GM10248 (cell line): ENCODE results near the gene GIPC2.
"Not testable (repeated sequence)": the region's sequence is repeated elsewhere in the genome, so short reads cannot be mapped to it uniquely, and the experiment has no call there.

ENCODE experiments used
- CTCF ChIA-PET: fragments of 300-600 bp; sonication (Branson Sonifier 250); formaldehyde crosslinking; extraction: SDS; loops from one replicate; lab custom pipeline; 2021; ENCODE audit warnings: antibody characterized with exemption; lab: Yijun Ruan, JAX
- POLR2A ChIA-PET: fragments of 350-650 bp; sonication (Branson Sonifier 250); formaldehyde crosslinking; extraction: SDS; loops from one replicate; lab custom pipeline; 2020; ENCODE audit warnings: antibody characterized with exemption; lab: Yijun Ruan, JAX
- DNase-seq: peaks from one replicate; pipeline ENCODE4 v3.0.0; 2012; ENCODE audit errors: extremely low spot score
- TF ChIP-seq, protein P1 (sequence below): IDR thresholded peaks from 2 replicates; pipeline ENCODE4 v1.5.1; 2012; ENCODE audit warnings: mild to moderate bottlenecking, low read depth; ENCODE audit errors: extremely low read depth, missing control alignments, control extremely low read depth

Gene GIPC2

DNA sequence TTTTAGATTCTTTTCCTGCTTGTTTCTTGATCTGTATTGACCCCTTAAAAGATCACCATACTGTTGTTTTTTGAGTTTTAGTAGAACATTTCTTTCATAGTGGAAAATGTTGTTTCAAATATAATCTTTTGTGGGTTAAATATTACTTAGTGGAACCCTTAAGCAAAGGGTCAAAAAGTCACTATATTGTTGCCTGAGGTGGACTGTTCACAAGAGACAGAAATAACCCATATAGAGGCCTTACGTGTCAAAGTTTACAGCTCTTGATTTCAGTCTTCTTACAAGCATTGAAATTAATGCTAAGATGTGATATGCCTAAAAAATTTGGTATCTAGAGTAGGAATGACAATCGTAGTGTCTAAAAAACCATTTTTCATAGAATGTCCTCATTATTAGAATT is 34.7 kb upstream of the GIPC2 start:
- no peak for DNase-seq
- ChIA-PET POLR2A (interaction anchor here (0.7 kb wide), 1 partner anchor 32 kb away, joined by 4 read pairs; the partner anchor contains the start of gene FUBP1), CTCF (no interaction called here)
- TF ChIP-seq, protein P1, sequence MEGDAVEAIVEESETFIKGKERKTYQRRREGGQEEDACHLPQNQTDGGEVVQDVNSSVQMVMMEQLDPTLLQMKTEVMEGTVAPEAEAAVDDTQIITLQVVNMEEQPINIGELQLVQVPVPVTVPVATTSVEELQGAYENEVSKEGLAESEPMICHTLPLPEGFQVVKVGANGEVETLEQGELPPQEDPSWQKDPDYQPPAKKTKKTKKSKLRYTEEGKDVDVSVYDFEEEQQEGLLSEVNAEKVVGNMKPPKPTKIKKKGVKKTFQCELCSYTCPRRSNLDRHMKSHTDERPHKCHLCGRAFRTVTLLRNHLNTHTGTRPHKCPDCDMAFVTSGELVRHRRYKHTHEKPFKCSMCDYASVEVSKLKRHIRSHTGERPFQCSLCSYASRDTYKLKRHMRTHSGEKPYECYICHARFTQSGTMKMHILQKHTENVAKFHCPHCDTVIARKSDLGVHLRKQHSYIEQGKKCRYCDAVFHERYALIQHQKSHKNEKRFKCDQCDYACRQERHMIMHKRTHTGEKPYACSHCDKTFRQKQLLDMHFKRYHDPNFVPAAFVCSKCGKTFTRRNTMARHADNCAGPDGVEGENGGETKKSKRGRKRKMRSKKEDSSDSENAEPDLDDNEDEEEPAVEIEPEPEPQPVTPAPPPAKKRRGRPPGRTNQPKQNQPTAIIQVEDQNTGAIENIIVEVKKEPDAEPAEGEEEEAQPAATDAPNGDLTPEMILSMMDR = no peak

DNA sequence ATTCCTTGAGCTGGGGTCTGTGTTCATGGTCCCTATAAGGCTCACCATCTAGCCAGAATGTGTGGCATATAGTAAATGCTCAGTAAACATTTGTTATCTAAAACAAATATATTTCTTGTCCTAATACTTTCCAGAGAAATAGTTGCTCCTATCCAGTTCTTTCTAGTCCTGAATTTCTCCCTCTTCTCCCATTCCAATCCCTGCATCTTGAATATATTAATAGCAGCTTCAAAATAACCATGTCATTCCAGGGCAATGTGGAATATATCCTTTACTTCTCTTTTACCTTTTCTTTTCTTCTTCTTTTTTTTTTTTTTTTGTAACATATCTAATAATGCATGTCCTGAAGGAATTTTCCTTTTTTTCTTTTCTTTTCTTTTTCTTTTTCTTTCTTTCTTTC is 30.6 kb upstream of the GIPC2 start:
- ChIA-PET POLR2A (interaction anchor here (1.8 kb wide), 1 partner anchor 10 kb away, joined by 21 read pairs; the partner anchor contains the start of gene DNAJB4), CTCF (interaction anchor here (1.4 kb wide), 1 partner anchor 10 kb away, joined by 7 read pairs; the partner anchor contains the start of gene DNAJB4)
- TF ChIP-seq, protein P1 = no peak
- no peak for DNase-seq

DNA sequence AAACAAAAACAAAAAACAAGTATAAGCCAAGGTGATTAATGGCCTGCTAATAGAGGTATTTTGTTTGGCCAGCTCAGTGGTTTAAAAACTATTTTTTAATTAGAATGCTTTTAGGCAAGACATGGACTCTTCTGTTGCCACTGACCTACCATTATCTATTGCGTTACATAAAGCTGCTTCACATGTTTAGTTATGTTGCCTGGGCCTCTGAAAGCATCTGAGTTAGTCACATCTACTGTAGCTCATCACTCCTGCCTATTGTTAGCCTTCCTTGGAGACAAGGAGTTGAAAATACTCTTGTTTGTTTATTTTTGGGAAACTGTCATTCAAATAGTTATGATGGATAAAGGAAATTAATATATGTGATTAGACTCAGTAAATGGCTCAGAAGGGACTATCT is 26.7 kb upstream of the GIPC2 start:
- POLR2A ChIA-PET = interaction anchor here (2.3 kb wide), 1 partner anchor 14 kb away, joined by 9 read pairs; the partner anchor contains the start of gene DNAJB4
- DNase-seq = no peak
- TF ChIP-seq, protein P1 = no peak
- CTCF ChIA-PET = interaction anchor here (1.5 kb wide), 1 partner anchor 21 kb away, joined by 3 read pairs; no protein-coding TSS in a partner anchor

GRCh38 chr1:78021134-78021533 is 24.6 kb upstream of the GIPC2 start:
- POLR2A ChIA-PET, DNase-seq: not testable (repeated sequence)
- CTCF ChIA-PET = interaction anchor here (0.9 kb wide), 1 partner anchor 93 kb away, joined by 4 read pairs; no protein-coding TSS in a partner anchor

DNA sequence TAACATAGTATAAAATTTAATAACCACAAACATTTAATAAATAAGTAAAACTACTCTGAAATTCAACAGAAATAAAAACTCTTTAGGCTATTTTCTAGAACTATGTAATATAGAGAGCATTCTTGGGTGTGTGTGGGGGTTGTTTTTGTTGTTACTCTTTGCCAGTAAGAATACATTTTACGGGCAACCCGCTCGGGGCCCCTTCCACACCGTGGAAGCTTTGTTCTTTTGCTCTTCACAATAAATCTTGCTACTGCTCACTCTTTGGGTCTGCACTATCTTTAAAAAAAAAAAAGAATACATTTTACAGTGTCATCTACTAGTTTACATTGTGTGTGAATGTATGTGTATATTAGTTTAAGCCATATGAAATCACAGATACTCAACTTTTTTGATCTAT is 16.0 kb upstream of the GIPC2 start:
- DNase-seq = no peak
- TF ChIP-seq, protein P1 = no peak
- POLR2A ChIA-PET = no interaction called here
- CTCF ChIA-PET = interaction anchor here (1.0 to 2.1 kb wide), 4 partner anchors 12 to 163 kb away, joined by 3 to 11 read pairs (median 3); no protein-coding TSS in a partner anchor

GRCh38 chr1:78032996-78033796 is 12.6 kb upstream of the GIPC2 start:
- POLR2A ChIA-PET = interaction anchor here (1.0 to 1.2 kb wide), 2 partner anchors 29 kb away, joined by 4 to 6 read pairs; partner anchors contain the start of gene DNAJB4
- TF ChIP-seq, protein P1 = no peak
- CTCF ChIA-PET = interaction anchor here (1.2 to 1.8 kb wide), 3 partner anchors 10 to 22 kb away, joined by 3 to 6 read pairs (median 4); no protein-coding TSS in a partner anchor
- no peak for DNase-seq

DNA sequence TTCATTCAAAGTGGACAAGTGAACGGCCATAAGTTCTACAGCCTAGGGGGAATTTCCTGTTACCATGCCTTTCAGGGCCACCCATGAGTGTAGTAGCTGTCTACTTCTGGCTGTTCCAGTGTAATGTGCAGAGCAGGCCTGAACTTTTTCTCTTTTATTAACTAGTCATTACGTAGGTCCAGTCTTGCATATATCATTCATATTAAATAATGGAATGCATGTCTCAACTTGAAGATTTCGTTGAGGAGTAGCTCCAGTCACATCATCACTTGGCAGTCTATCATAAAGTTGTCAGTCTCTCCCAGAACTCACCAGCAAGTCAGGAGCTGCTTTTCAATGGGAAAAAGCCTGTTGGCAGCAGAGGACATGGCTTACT is 12.0 kb upstream of the GIPC2 start:
- ChIA-PET CTCF (interaction anchor here (1.8 kb wide), 2 partner anchors 14 to 21 kb away, joined by 4 to 6 read pairs; no protein-coding TSS in a partner anchor), POLR2A (interaction anchor here (1.0 kb wide), 1 partner anchor 30 kb away, joined by 6 read pairs; the partner anchor contains the start of gene DNAJB4)
- DNase-seq = no peak
- TF ChIP-seq, protein P1 = no peak
